Endothelial cell of umbilical vein (primary cell): ENCODE results near the gene CARD14. TPM values are rescaled to one million over a fixed set of nuclear protein-coding genes. Genes with fewer than 3 reads are reported as not detected.

ENCODE experiments used
- BruUV-seq: library from RNA; stranded (reverse); fragments of 400-500 nt; replicated peaks from 2 replicates; lab custom pipeline; 2021; lab: Mats Ljungman, UMichigan
- CTCF ChIA-PET: fragments of 300-600, 350-600 bp; sonication (Branson Sonifier 250); formaldehyde crosslinking; loops from one replicate; lab custom pipeline; 2021; ENCODE audit warnings: antibody characterized with exemption, inconsistent platforms; lab: Charles Lee
- POLR2A ChIA-PET: fragments of 300-600, 350-600 bp; sonication (Branson Sonifier 250); formaldehyde crosslinking; loops from one replicate; lab custom pipeline; 2021; ENCODE audit warnings: antibody characterized with exemption, inconsistent platforms; lab: Charles Lee
- DNase-seq: peaks from one replicate; pipeline ENCODE4 v3.0.0-alpha.2; 2011; ENCODE audit warnings: low read depth, low spot score
- FAIRE-seq: peaks from 2 replicates; lab custom pipeline; 2011; peaks lifted over from hg19 to GRCh38; lab: Jason Lieb, UNC
- H2AFZ ChIP-seq: 2 replicates; pipeline ENCODE4 v1.6.0; 2012; ENCODE audit warnings: low read depth, low read length, control low read depth, inconsistent platforms
- H3K27ac ChIP-seq: 2 replicates; pipeline ENCODE4 v1.5.1; 2011; ENCODE audit warnings: low read depth, mild to moderate bottlenecking, control low read depth, low read length, moderate library complexity; ENCODE audit not compliant: insufficient read depth
- H3K27me3 ChIP-seq, 2 experiments: 2 replicates each; pipeline versions ENCODE4 v1.6.0 to v1.6.1; 2011; ENCODE audit warnings: low read length in 2 of 2, mixed read lengths in 1 of 2; ENCODE audit not compliant: control insufficient read depth in 2 of 2, insufficient read depth in 2 of 2
- H3K36me3 ChIP-seq, 2 experiments: 2 replicates in 1 of 2; 3 replicates in 1 of 2; pipeline ENCODE4 v1.5.1; 2011; ENCODE audit warnings: low read length in 2 of 2, mild to moderate bottlenecking in 1 of 2, moderate library complexity in 1 of 2; ENCODE audit not compliant: control insufficient read depth in 2 of 2, insufficient read depth in 2 of 2; ENCODE audit errors: extremely low read depth in 1 of 2
- H3K4me1 ChIP-seq: 3 replicates; pipeline ENCODE4 v1.5.1; 2011; ENCODE audit warnings: mild to moderate bottlenecking, low read length; ENCODE audit not compliant: control insufficient read depth, insufficient read depth; ENCODE audit errors: extremely low read depth
- H3K4me2 ChIP-seq: 2 replicates; pipeline ENCODE4 v1.6.1; 2011; ENCODE audit warnings: low read length, control low read depth, mixed read lengths; ENCODE audit not compliant: insufficient read depth
- H3K4me3 ChIP-seq, 3 experiments: fragments of 200-600 bp in 1 of 3; sonication (generic), shearing (Covaris generic) in 1 of 3; replicated peaks in 1 of 3; 2 replicates each; pipeline ENCODE4 v1.5.1; 2011 to 2016; ENCODE audit warnings: control low read depth in 3 of 3, low read length in 3 of 3, mild to moderate bottlenecking in 2 of 3, inconsistent platforms in 1 of 3, low read depth in 1 of 3, moderate library complexity in 1 of 3; ENCODE audit not compliant: insufficient read depth in 1 of 3
- H3K79me2 ChIP-seq: 2 replicates; pipeline ENCODE4 v1.6.0; 2012; ENCODE audit warnings: low read length, inconsistent platforms; ENCODE audit not compliant: control insufficient read depth, insufficient read depth
- H3K9ac ChIP-seq: replicated peaks from 2 replicates; pipeline ENCODE3; 2011; ENCODE audit warnings: low read length, control low read depth; ENCODE audit not compliant: insufficient read depth; ENCODE audit errors: extremely low read depth
- H3K9me1 ChIP-seq: replicated peaks from 3 replicates; pipeline ENCODE4 v1.6.0; 2011; ENCODE audit warnings: mild to moderate bottlenecking, low read length; ENCODE audit not compliant: control insufficient read depth, insufficient read depth; ENCODE audit errors: extremely low read depth
- H3K9me3 ChIP-seq: replicated peaks from 2 replicates; pipeline ENCODE4 v1.5.1; 2012; ENCODE audit warnings: low read length, inconsistent platforms; ENCODE audit not compliant: control insufficient read depth, insufficient read depth
- H4K20me1 ChIP-seq: replicated peaks from 2 replicates; pipeline ENCODE3; 2011; ENCODE audit warnings: mild to moderate bottlenecking, low read length; ENCODE audit not compliant: control insufficient read depth, insufficient read depth; ENCODE audit errors: extremely low read depth
- EZH2 ChIP-seq: IDR thresholded peaks from 2 replicates; pipeline ENCODE4 v1.6.1; 2012; ENCODE audit warnings: borderline replicate concordance, low read depth, mild to moderate bottlenecking, moderate library complexity, low read length, inconsistent platforms; ENCODE audit not compliant: severe bottlenecking
- FOS ChIP-seq: IDR thresholded peaks from 2 replicates; pipeline ENCODE4 v1.6.1; 2011; ENCODE audit warnings: mild to moderate bottlenecking, low read length, moderate library complexity, borderline replicate concordance; ENCODE audit not compliant: insufficient read depth
- GATA2 ChIP-seq: IDR thresholded peaks from 2 replicates; pipeline ENCODE4 v1.7.0; 2011; ENCODE audit warnings: low read depth, mild to moderate bottlenecking, moderate library complexity, mixed read lengths, low read length; ENCODE audit not compliant: insufficient read length, insufficient read depth
- JUN ChIP-seq: IDR thresholded peaks from 2 replicates; pipeline ENCODE4 v1.6.1; 2011; ENCODE audit warnings: borderline replicate concordance, low read depth; ENCODE audit not compliant: insufficient read length, insufficient read depth
- MYC ChIP-seq: IDR thresholded peaks from one replicate; pipeline ENCODE4 v1.6.1; 2011; ENCODE audit warnings: mild to moderate bottlenecking, low read depth, low read length
- POLR2A ChIP-seq: IDR thresholded peaks from 2 replicates; pipeline ENCODE4 v1.6.1; 2012; ENCODE audit warnings: low read depth, mild to moderate bottlenecking, control low read depth, low read length
- POLR2AphosphoS5 ChIP-seq: IDR thresholded peaks from 2 replicates; pipeline ENCODE4 v1.6.1; 2012; ENCODE audit warnings: low read depth, mild to moderate bottlenecking, control low read depth, low read length, moderate library complexity; ENCODE audit not compliant: insufficient read depth
- dilution Hi-C: fragments of 300-500 bp; cut with MboI; formaldehyde crosslinking; loops from one replicate; pipeline ENCODE4 v1.15.0; 2019; ENCODE audit warnings: low sequenced_read_pairs; ENCODE audit not compliant: extremely low pct_ligation_motif_present
- intact Hi-C: fragments of 100-400 bp; cut with micrococcal nuclease; formaldehyde crosslinking; loops from one replicate; pipeline ENCODE4 v1.10.0; 2022
- polyA plus RNA-seq, 4 experiments: library from polyadenylated mRNA; depleted of rRNA in 3 of 4; stranded (reverse) in 3 of 4; unstranded in 1 of 4; fragments of >200 nt; gene quantifications; 2 replicates each; pipeline versions ENCODE4 v1.2.1 to v1.2.3, GENCODE V29; 2011 to 2012; ENCODE audit warnings: missing spikeins in 1 of 4
- total RNA-seq: library from RNA; stranded (reverse); gene quantifications from 2 replicates; pipeline ENCODE4 v1.2.3, GENCODE V29; 2021
- TF ChIP-seq, protein P1 (sequence below): IDR thresholded peaks from 2 replicates; pipeline ENCODE4 v1.6.1; 2011; ENCODE audit not compliant: insufficient read depth, insufficient read length
- TF ChIP-seq, protein P2 (sequence below), 2 donors: IDR thresholded peaks; 1 replicate in 1 of 2; 2 replicates in 1 of 2; pipeline ENCODE4 v1.5.1; 2011; ENCODE audit warnings: low read length in 2 of 2, mild to moderate bottlenecking in 2 of 2, moderate library complexity in 2 of 2, control low read depth in 1 of 2, inconsistent platforms in 1 of 2, low read depth in 1 of 2; ENCODE audit not compliant: insufficient read depth in 1 of 2; ENCODE audit errors: extremely low read depth in 1 of 2

CARD14 gene
- total and polyA plus RNA-seq, 2 donors (not counting 3 experiments of a cell fraction or from before 2014, with no cell fraction given), result not detected

DNA sequence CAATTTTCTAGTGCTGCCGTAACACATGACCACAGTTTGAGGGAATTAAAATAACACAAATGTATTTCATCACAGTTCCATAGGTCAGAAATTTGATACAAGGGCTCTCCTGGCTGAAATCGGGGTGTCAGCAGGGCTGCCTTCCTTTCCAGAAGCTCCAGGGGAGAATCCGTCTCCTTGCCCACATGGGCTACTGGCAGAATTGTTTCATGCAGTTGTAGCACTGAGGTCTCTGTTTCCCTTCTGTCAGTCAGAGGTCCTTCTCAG lies 43.4 kb upstream of the CARD14 start:
- Histone ChIP-seq H3K27ac (no peak overlapping the region), H3K27me3 (peaks cover 18 to 19% of the 10 kb centered on the region in 2 experiments), H3K4me1 (no peaks in the 10 kb centered on the region), H2AFZ (no peak overlapping the region), H3K4me2 (no peak overlapping the region), H3K9me3 (no peaks in the 10 kb centered on the region), H4K20me1 (no peaks in the 10 kb centered on the region), H3K4me3 (no peak overlapping the region), H3K36me3 (no peaks in the 10 kb centered on the region), H3K9ac (no peak overlapping the region), H3K9me1 (no peaks in the 10 kb centered on the region), H3K79me2 (no peaks in the 10 kb centered on the region)
- CTCF ChIA-PET, result no interaction called here
- TF ChIP-seq EZH2 (no peak), MYC (no peak), POLR2AphosphoS5 (no peak), GATA2 (no peak), POLR2A (no peak), FOS (no peak), JUN (no peak)
- TF ChIP-seq, protein P1, sequence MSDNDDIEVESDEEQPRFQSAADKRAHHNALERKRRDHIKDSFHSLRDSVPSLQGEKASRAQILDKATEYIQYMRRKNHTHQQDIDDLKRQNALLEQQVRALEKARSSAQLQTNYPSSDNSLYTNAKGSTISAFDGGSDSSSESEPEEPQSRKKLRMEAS, result no peak
- TF ChIP-seq, protein P2, sequence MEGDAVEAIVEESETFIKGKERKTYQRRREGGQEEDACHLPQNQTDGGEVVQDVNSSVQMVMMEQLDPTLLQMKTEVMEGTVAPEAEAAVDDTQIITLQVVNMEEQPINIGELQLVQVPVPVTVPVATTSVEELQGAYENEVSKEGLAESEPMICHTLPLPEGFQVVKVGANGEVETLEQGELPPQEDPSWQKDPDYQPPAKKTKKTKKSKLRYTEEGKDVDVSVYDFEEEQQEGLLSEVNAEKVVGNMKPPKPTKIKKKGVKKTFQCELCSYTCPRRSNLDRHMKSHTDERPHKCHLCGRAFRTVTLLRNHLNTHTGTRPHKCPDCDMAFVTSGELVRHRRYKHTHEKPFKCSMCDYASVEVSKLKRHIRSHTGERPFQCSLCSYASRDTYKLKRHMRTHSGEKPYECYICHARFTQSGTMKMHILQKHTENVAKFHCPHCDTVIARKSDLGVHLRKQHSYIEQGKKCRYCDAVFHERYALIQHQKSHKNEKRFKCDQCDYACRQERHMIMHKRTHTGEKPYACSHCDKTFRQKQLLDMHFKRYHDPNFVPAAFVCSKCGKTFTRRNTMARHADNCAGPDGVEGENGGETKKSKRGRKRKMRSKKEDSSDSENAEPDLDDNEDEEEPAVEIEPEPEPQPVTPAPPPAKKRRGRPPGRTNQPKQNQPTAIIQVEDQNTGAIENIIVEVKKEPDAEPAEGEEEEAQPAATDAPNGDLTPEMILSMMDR (IDR thresholded peaks at IDR 0.05; ENCODE audit: extremely low read depth in 1 of 2, insufficient read depth in 1 of 2, low read depth in 1 of 2, low read length in 2 of 2), result no peak
- dilution Hi-C loops (no loop called here), intact Hi-C loops (no loop called here)
- BruUV-seq, result no TSS peak
- POLR2A ChIA-PET, result no interaction called here
- DNase-seq (no peak), FAIRE-seq (no peak)
